Endothelial cell of umbilical vein (primary cell): Measurements from ENCODE around the gene LRP1B. TPM values are rescaled to one million over a fixed set of nuclear protein-coding genes. Genes with fewer than 3 reads are reported as not detected.

Experiments
- BruUV-seq: library from RNA; stranded (reverse); fragments of 400-500 nt; replicated peaks from 2 replicates; lab custom pipeline; 2021; lab: Mats Ljungman, UMichigan
- CTCF ChIA-PET: fragments of 300-600, 350-600 bp; sonication (Branson Sonifier 250); formaldehyde crosslinking; loops from one replicate; lab custom pipeline; 2021; ENCODE audit warnings: antibody characterized with exemption, inconsistent platforms; lab: Charles Lee
- POLR2A ChIA-PET: fragments of 300-600, 350-600 bp; sonication (Branson Sonifier 250); formaldehyde crosslinking; loops from one replicate; lab custom pipeline; 2021; ENCODE audit warnings: antibody characterized with exemption, inconsistent platforms; lab: Charles Lee
- DNase-seq: peaks from one replicate; pipeline ENCODE4 v3.0.0-alpha.2; 2011; ENCODE audit warnings: low read depth, low spot score
- FAIRE-seq: peaks from 2 replicates; lab custom pipeline; 2011; peaks lifted over from hg19 to GRCh38; lab: Jason Lieb, UNC
- H2AFZ ChIP-seq: 2 replicates; pipeline ENCODE4 v1.6.0; 2012; ENCODE audit warnings: low read depth, low read length, control low read depth, inconsistent platforms
- H3K27ac ChIP-seq: 2 replicates; pipeline ENCODE4 v1.5.1; 2011; ENCODE audit warnings: low read depth, mild to moderate bottlenecking, control low read depth, low read length, moderate library complexity; ENCODE audit not compliant: insufficient read depth
- H3K27me3 ChIP-seq, 2 experiments: 2 replicates each; pipeline versions ENCODE4 v1.6.0 to v1.6.1; 2011; ENCODE audit warnings: low read length in 2 of 2, mixed read lengths in 1 of 2; ENCODE audit not compliant: control insufficient read depth in 2 of 2, insufficient read depth in 2 of 2
- H3K36me3 ChIP-seq, 2 experiments: 2 replicates in 1 of 2; 3 replicates in 1 of 2; pipeline ENCODE4 v1.5.1; 2011; ENCODE audit warnings: low read length in 2 of 2, mild to moderate bottlenecking in 1 of 2, moderate library complexity in 1 of 2; ENCODE audit not compliant: control insufficient read depth in 2 of 2, insufficient read depth in 2 of 2; ENCODE audit errors: extremely low read depth in 1 of 2
- H3K4me1 ChIP-seq: 3 replicates; pipeline ENCODE4 v1.5.1; 2011; ENCODE audit warnings: mild to moderate bottlenecking, low read length; ENCODE audit not compliant: control insufficient read depth, insufficient read depth; ENCODE audit errors: extremely low read depth
- H3K4me2 ChIP-seq: 2 replicates; pipeline ENCODE4 v1.6.1; 2011; ENCODE audit warnings: low read length, control low read depth, mixed read lengths; ENCODE audit not compliant: insufficient read depth
- H3K4me3 ChIP-seq, 3 experiments: fragments of 200-600 bp in 1 of 3; sonication (generic), shearing (Covaris generic) in 1 of 3; replicated peaks in 1 of 3; 2 replicates each; pipeline ENCODE4 v1.5.1; 2011 to 2016; ENCODE audit warnings: control low read depth in 3 of 3, low read length in 3 of 3, mild to moderate bottlenecking in 2 of 3, inconsistent platforms in 1 of 3, low read depth in 1 of 3, moderate library complexity in 1 of 3; ENCODE audit not compliant: insufficient read depth in 1 of 3
- H3K79me2 ChIP-seq: 2 replicates; pipeline ENCODE4 v1.6.0; 2012; ENCODE audit warnings: low read length, inconsistent platforms; ENCODE audit not compliant: control insufficient read depth, insufficient read depth
- H3K9ac ChIP-seq: replicated peaks from 2 replicates; pipeline ENCODE3; 2011; ENCODE audit warnings: low read length, control low read depth; ENCODE audit not compliant: insufficient read depth; ENCODE audit errors: extremely low read depth
- H3K9me1 ChIP-seq: replicated peaks from 3 replicates; pipeline ENCODE4 v1.6.0; 2011; ENCODE audit warnings: mild to moderate bottlenecking, low read length; ENCODE audit not compliant: control insufficient read depth, insufficient read depth; ENCODE audit errors: extremely low read depth
- H3K9me3 ChIP-seq: replicated peaks from 2 replicates; pipeline ENCODE4 v1.5.1; 2012; ENCODE audit warnings: low read length, inconsistent platforms; ENCODE audit not compliant: control insufficient read depth, insufficient read depth
- H4K20me1 ChIP-seq: replicated peaks from 2 replicates; pipeline ENCODE3; 2011; ENCODE audit warnings: mild to moderate bottlenecking, low read length; ENCODE audit not compliant: control insufficient read depth, insufficient read depth; ENCODE audit errors: extremely low read depth
- CTCF ChIP-seq, 2 donors: IDR thresholded peaks; 1 replicate in 1 of 2; 2 replicates in 1 of 2; pipeline ENCODE4 v1.5.1; 2011; ENCODE audit warnings: low read length in 2 of 2, mild to moderate bottlenecking in 2 of 2, moderate library complexity in 2 of 2, control low read depth in 1 of 2, inconsistent platforms in 1 of 2, low read depth in 1 of 2; ENCODE audit not compliant: insufficient read depth in 1 of 2; ENCODE audit errors: extremely low read depth in 1 of 2
- EZH2 ChIP-seq: IDR thresholded peaks from 2 replicates; pipeline ENCODE4 v1.6.1; 2012; ENCODE audit warnings: borderline replicate concordance, low read depth, mild to moderate bottlenecking, moderate library complexity, low read length, inconsistent platforms; ENCODE audit not compliant: severe bottlenecking
- FOS ChIP-seq: IDR thresholded peaks from 2 replicates; pipeline ENCODE4 v1.6.1; 2011; ENCODE audit warnings: mild to moderate bottlenecking, low read length, moderate library complexity, borderline replicate concordance; ENCODE audit not compliant: insufficient read depth
- GATA2 ChIP-seq: IDR thresholded peaks from 2 replicates; pipeline ENCODE4 v1.7.0; 2011; ENCODE audit warnings: low read depth, mild to moderate bottlenecking, moderate library complexity, mixed read lengths, low read length; ENCODE audit not compliant: insufficient read length, insufficient read depth
- JUN ChIP-seq: IDR thresholded peaks from 2 replicates; pipeline ENCODE4 v1.6.1; 2011; ENCODE audit warnings: borderline replicate concordance, low read depth; ENCODE audit not compliant: insufficient read length, insufficient read depth
- MAX ChIP-seq: IDR thresholded peaks from 2 replicates; pipeline ENCODE4 v1.6.1; 2011; ENCODE audit not compliant: insufficient read depth, insufficient read length
- MYC ChIP-seq: IDR thresholded peaks from one replicate; pipeline ENCODE4 v1.6.1; 2011; ENCODE audit warnings: mild to moderate bottlenecking, low read depth, low read length
- POLR2A ChIP-seq: IDR thresholded peaks from 2 replicates; pipeline ENCODE4 v1.6.1; 2012; ENCODE audit warnings: low read depth, mild to moderate bottlenecking, control low read depth, low read length
- POLR2AphosphoS5 ChIP-seq: IDR thresholded peaks from 2 replicates; pipeline ENCODE4 v1.6.1; 2012; ENCODE audit warnings: low read depth, mild to moderate bottlenecking, control low read depth, low read length, moderate library complexity; ENCODE audit not compliant: insufficient read depth
- dilution Hi-C: fragments of 300-500 bp; cut with MboI; formaldehyde crosslinking; loops from one replicate; pipeline ENCODE4 v1.15.0; 2019; ENCODE audit warnings: low sequenced_read_pairs; ENCODE audit not compliant: extremely low pct_ligation_motif_present
- intact Hi-C: fragments of 100-400 bp; cut with micrococcal nuclease; formaldehyde crosslinking; loops from one replicate; pipeline ENCODE4 v1.10.0; 2022
- polyA plus RNA-seq, 4 experiments: library from polyadenylated mRNA; depleted of rRNA in 3 of 4; stranded (reverse) in 3 of 4; unstranded in 1 of 4; fragments of >200 nt; gene quantifications; 2 replicates each; pipeline versions ENCODE4 v1.2.1 to v1.2.3, GENCODE V29; 2011 to 2012; ENCODE audit warnings: missing spikeins in 1 of 4
- total RNA-seq: library from RNA; stranded (reverse); gene quantifications from 2 replicates; pipeline ENCODE4 v1.2.3, GENCODE V29; 2021

The LRP1B gene
- total and polyA plus RNA-seq, 2 donors (not counting 3 experiments of a cell fraction or from before 2014, with no cell fraction given) = 0.03 to 0.07 TPM

DNA sequence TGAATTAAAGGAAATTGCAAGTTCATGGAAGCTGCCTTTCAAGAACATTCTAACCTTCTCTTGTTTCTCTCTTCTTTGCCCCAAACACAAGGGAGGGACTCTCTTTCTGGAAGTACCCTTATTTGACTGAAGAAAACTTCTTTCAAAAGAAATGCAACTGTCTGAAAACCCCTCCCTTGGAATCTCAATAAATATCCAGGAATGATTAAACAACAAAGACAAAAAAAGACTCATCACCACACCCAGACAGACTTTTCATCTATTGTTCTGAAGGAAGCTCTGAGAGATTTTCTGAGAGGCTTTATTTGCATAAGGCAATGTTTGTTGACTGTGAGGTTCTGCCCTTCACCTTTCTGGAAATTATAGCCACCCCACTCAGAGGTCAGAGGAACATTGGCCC is 1260.9 kb downstream of the LRP1B start:
- TF ChIP-seq JUN (no peak), FOS (no peak), GATA2 (no peak)
- Histone ChIP-seq H3K4me3 (no peak overlapping the region), H3K9ac (no peak overlapping the region), H3K9me3 (no peaks in the 10 kb centered on the region), H3K9me1 (no peaks in the 10 kb centered on the region), H4K20me1 (no peaks in the 10 kb centered on the region), H2AFZ (no peak overlapping the region), H3K4me2 (no peak overlapping the region), H3K27ac (no peak overlapping the region), H3K27me3 (no peaks in the 10 kb centered on the region), H3K36me3 (no peaks in the 10 kb centered on the region), H3K4me1 (no peaks in the 10 kb centered on the region), H3K79me2 (no peaks in the 10 kb centered on the region)
- dilution Hi-C loops (no loop called here), intact Hi-C loops (loop anchor here (10.0 kb wide), 1 partner anchor 695 kb away; no protein-coding TSS in a partner anchor)
- CTCF ChIA-PET = interaction anchor here (1.1 kb wide), 1 partner anchor 11 kb away, joined by 5 read pairs; no protein-coding TSS in a partner anchor
- no peak for FAIRE-seq
- no peak for DNase-seq
- no TSS peak for BruUV-seq
- POLR2A ChIA-PET = no interaction called here

- dilution Hi-C loops (no loop called here), intact Hi-C loops (loop anchor here (10.0 kb wide), 1 partner anchor 694 kb away; no protein-coding TSS in a partner anchor)
- Histone ChIP-seq H3K4me3 (no peak overlapping the region), H2AFZ (no peak overlapping the region), H3K9ac (no peak overlapping the region), H3K4me2 (no peak overlapping the region), H3K79me2 (no peaks in the 10 kb centered on the region), H3K9me3 (no peaks in the 10 kb centered on the region), H3K27me3 (no peaks in the 10 kb centered on the region), H3K36me3 (no peaks in the 10 kb centered on the region), H3K9me1 (no peaks in the 10 kb centered on the region), H3K4me1 (no peaks in the 10 kb centered on the region), H4K20me1 (no peaks in the 10 kb centered on the region), H3K27ac (no peak overlapping the region)
- POLR2A ChIA-PET = no interaction called here
- CTCF ChIA-PET = no interaction called here
- TF ChIP-seq FOS (no peak), MYC (no peak), MAX (no peak), POLR2AphosphoS5 (no peak), POLR2A (no peak), CTCF (IDR thresholded peaks at IDR 0.05; ENCODE audit: extremely low read depth in 1 of 2, insufficient read depth in 1 of 2, low read depth in 1 of 2, low read length in 2 of 2) (no peak), GATA2 (no peak), EZH2 (no peak), JUN (no peak)
- no TSS peak for BruUV-seq
- no peak for FAIRE-seq
- DNase-seq = no peak
These were observed 1261.7 kb downstream of the LRP1B start for GRCh38 chr2:140869107-140869506.
